Spinal cord (tissue), 10 donors: ENCODE results near the gene MED22. TPM values are rescaled to one million over a fixed set of nuclear protein-coding genes. Genes with fewer than 3 reads are reported as not detected.
A peak's percentile ranks its signal among the peaks of the same experiment; 100 is the strongest.

Source experiments
- DNase-seq, 6 donors: peaks; one replicate each; pipeline versions ENCODE4 v3.0.0 to v3.0.0-alpha.2; 2013 to 2015; ENCODE audit warnings: low spot score in 6 of 6, low read depth in 4 of 6
- H3K27ac ChIP-seq: one replicate; pipeline ENCODE4 v1.5.1; 2013; ENCODE audit warnings: low read depth, low read length, control low read depth
- H3K27me3 ChIP-seq: one replicate; pipeline ENCODE4 v1.6.1; 2013; ENCODE audit warnings: low read length; ENCODE audit not compliant: control insufficient read depth, insufficient read depth
- H3K36me3 ChIP-seq: one replicate; pipeline ENCODE4 v1.6.1; 2013; ENCODE audit warnings: low read length; ENCODE audit not compliant: control insufficient read depth, insufficient read depth
- H3K4me1 ChIP-seq: one replicate; pipeline ENCODE4 v1.6.1; 2013; ENCODE audit warnings: low read length; ENCODE audit not compliant: control insufficient read depth, insufficient read depth
- H3K4me3 ChIP-seq: one replicate; pipeline ENCODE4 v1.5.1; 2013; ENCODE audit warnings: low read depth, low read length, control low read depth
- H3K9me3 ChIP-seq: one replicate; pipeline ENCODE4 v1.6.1; 2013; ENCODE audit warnings: low read length; ENCODE audit not compliant: control insufficient read depth, insufficient read depth
- WGBS: methylation state at CpG from one replicate; pipeline ENCODE4 v1.1.5; 2013; ENCODE audit warnings: missing lambda C conversion rate; ENCODE audit not compliant: insufficient coverage; 5-methylcytosine and 5-hydroxymethylcytosine counted together
- polyA plus RNA-seq, 2 donors: library from polyadenylated mRNA; unstranded; fragments of 120-200 nt; gene quantifications; one replicate each; pipeline ENCODE4 v1.2.1, GENCODE V29; 2013; ENCODE audit not compliant: insufficient read length in 2 of 2
- total RNA-seq, 2 donors: library from RNA; depleted of rRNA in 1 of 2; stranded (reverse); fragments of 120-200 nt in 1 of 2; fragments of >200 nt in 1 of 2; gene quantifications; one replicate each; pipeline versions ENCODE4 v1.2.3 to v1.2.4, GENCODE V29; 2013 to 2014
- donor health status: healthy.

The MED22 gene
- total and polyA plus RNA-seq, 4 donors: 16.5 to 41.2 (median 33.0) TPM

DNA sequence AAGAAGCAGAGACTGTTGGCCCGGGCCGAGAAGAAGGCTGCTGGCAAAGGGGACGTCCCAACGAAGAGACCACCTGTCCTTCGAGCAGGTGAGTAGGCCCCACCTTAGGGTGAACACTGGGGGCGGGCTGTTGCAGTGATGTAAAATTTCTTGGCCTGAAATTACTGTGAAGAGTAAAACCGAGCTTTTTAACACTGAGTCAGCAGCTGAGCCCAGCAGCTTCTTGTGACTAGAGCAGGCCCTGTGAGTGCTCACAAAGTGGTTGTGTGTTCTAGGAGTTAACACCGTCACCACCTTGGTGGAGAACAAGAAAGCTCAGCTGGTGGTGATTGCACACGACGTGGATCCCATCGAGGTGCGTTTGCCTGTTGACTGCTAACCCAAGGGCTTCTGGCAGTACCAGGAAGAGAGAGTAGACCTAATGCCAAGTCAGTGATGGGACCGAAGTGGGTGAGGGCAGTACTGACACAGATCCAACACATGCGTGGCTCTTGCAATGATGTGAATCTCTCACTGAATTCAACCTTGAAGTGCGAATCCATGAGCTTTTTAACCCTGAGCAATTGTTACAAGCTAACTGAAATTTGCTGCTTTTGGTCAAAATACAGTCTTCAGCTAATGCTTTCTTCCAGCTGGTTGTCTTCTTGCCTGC lies 2.2 kb upstream of the MED22 start:
- 92% methylated on average over 15 of the region's 15 CpGs for WGBS
- no peaks in the 10 kb centered on the region for H3K27me3 ChIP-seq
- peaks cover 67% of the 10 kb centered on the region for H3K36me3 ChIP-seq
- no peak overlapping the region for H3K27ac ChIP-seq
- H3K4me1 ChIP-seq: peaks cover 31% of the 10 kb centered on the region
- DNase-seq: no peak
- H3K9me3 ChIP-seq: no peaks in the 10 kb centered on the region
- no peak overlapping the region for H3K4me3 ChIP-seq

DNA sequence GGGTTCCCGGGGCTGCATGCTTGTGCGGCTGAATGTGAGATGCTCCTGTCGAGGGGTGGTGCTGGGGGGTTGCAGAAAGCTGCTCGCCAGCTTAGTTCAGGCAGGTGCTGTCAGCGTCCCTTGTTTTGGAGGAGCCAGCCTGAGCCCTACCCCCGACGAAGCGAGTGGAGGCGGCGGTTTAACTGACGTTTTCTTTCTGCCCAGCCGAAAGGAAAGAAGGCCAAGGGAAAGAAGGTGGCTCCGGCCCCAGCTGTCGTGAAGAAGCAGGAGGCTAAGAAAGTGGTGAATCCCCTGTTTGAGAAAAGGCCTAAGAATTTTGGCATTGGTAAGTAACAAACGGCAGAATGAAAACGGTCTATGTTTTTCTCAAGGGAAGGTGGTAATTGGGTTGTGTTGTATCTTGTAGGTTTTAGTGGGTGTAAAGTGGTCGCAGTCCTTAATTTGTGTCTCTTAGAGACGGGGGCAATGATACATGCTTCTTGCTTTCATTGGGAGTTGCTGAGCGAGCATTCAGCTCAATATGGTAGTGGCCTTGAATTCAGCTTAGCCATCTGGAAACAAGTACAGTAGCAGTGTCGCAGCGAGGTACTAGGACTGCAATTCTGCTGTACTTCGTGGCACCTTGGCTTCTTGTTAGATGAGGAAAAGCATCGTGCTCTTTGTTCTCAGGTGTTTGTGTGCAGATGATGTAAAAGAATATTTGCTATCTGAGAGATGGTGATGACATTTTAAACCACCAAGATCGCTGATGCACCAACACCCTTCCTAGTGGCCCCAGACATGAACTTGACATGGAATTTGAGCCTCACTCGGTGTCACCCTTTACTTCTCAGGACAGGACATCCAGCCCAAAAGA lies 1.0 kb upstream of the MED22 start:
- no peaks in the 10 kb centered on the region for H3K9me3 ChIP-seq
- H3K4me1 ChIP-seq: peaks cover 27% of the 10 kb centered on the region
- WGBS: 15% methylated on average over 23 of the region's 25 CpGs
- no peak for DNase-seq
- peak overlapping the region; percentile 99 for H3K4me3 ChIP-seq
- no peaks in the 10 kb centered on the region for H3K27me3 ChIP-seq
- H3K27ac ChIP-seq: peak overlapping the region; percentile 93
- peaks cover 71% of the 10 kb centered on the region for H3K36me3 ChIP-seq

DNA sequence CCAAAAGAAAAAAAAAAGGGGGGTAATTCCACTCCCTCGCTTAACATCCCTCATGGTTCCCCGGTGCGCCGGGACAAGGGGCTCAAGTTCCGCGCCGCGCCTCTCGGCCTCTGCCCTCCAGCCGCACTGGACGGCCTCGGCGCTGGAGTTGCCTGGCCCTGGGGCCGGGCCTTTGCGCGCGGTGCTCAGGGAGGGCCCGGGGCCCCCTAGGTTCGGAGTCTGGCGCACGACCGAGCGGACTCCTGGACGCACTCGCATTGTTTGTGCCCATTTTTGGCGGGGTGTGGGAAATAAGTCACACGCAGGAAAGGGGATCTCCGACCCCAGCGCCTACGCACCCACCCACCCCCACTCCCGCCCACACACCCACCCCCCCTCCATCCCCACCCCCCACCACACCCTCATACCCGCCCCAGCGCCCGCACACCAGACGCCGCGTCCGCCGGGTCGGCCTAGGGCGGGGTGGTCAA lies 381 bp downstream of the MED22 start:
- DNase-seq: no peak
- no peaks in the 10 kb centered on the region for H3K9me3 ChIP-seq
- peaks cover 27% of the 10 kb centered on the region for H3K4me1 ChIP-seq
- under 1% methylated on average over 24 of the region's 41 CpGs for WGBS
- peaks cover 73% of the 10 kb centered on the region for H3K36me3 ChIP-seq
- no peaks in the 10 kb centered on the region for H3K27me3 ChIP-seq
- H3K27ac ChIP-seq: peak overlapping the region; percentile 93
- peak overlapping the region; percentile 99 for H3K4me3 ChIP-seq

- H3K27ac ChIP-seq: no peak overlapping the region
- peaks cover 27% of the 10 kb centered on the region for H3K4me1 ChIP-seq
- peaks cover 75% of the 10 kb centered on the region for H3K36me3 ChIP-seq
- WGBS: 71% methylated on average over 15 of the region's 15 CpGs
- H3K9me3 ChIP-seq: no peaks in the 10 kb centered on the region
- no peaks in the 10 kb centered on the region for H3K27me3 ChIP-seq
- DNase-seq: no peak
- H3K4me3 ChIP-seq: peak overlapping the region; percentile 99
Observed at GRCh38 chr9:133346021-133346785, 1.7 kb downstream of the MED22 start.

GRCh38 chr9:133345596-133345995 lies 2.3 kb downstream of the MED22 start:
- H3K4me1 ChIP-seq: peaks cover 27% of the 10 kb centered on the region
- H3K9me3 ChIP-seq: no peaks in the 10 kb centered on the region
- no peaks in the 10 kb centered on the region for H3K27me3 ChIP-seq
- H3K27ac ChIP-seq: no peak overlapping the region
- DNase-seq: no peak
- no peak overlapping the region for H3K4me3 ChIP-seq
- WGBS: 92% methylated on average over 6 of the region's 6 CpGs
- H3K36me3 ChIP-seq: peaks cover 76% of the 10 kb centered on the region

- peaks cover 76% of the 10 kb centered on the region for H3K36me3 ChIP-seq
- no peak for DNase-seq
- over 99% methylated on average over 12 of the region's 12 CpGs for WGBS
- H3K9me3 ChIP-seq: no peaks in the 10 kb centered on the region
- H3K4me3 ChIP-seq: no peak overlapping the region
- peaks cover 27% of the 10 kb centered on the region for H3K4me1 ChIP-seq
- H3K27ac ChIP-seq: no peak overlapping the region
- H3K27me3 ChIP-seq: no peaks in the 10 kb centered on the region
Observed at GRCh38 chr9:133344979-133345378, 3.0 kb downstream of the MED22 start.

GRCh38 chr9:133344071-133344470 lies 3.9 kb downstream of the MED22 start:
- H3K36me3 ChIP-seq: peaks cover 79% of the 10 kb centered on the region
- no peaks in the 10 kb centered on the region for H3K9me3 ChIP-seq
- H3K4me3 ChIP-seq: no peak overlapping the region
- no peak for DNase-seq
- 97% methylated on average over 17 of the region's 19 CpGs for WGBS
- H3K27me3 ChIP-seq: no peaks in the 10 kb centered on the region
- H3K4me1 ChIP-seq: peaks cover 23% of the 10 kb centered on the region
- H3K27ac ChIP-seq: no peak overlapping the region

DNA sequence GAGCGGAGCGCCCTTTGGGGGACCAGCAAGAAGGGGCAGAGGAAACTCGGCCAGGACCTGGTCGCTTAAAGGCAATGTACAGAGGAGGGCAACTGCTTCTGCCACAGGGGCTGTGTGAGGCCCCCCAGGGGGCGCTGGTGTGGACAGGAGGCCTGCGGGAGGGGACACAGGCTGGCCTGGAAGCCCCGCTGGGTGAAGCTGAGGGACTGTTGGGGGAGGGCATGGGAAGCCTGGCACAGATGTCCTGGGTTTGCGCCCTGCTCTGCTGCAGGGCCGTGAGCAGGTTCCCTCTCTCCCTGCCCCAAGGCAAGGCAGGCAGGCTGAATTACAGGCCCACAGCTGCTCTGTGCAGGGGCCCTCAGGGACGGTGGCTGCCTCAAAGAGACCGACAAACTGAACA lies 5.4 kb downstream of the MED22 start:
- Histone ChIP-seq H3K9me3 (no peaks in the 10 kb centered on the region), H3K27me3 (no peaks in the 10 kb centered on the region), H3K36me3 (peaks cover 82% of the 10 kb centered on the region), H3K4me1 (peaks cover 15% of the 10 kb centered on the region), H3K27ac (no peak overlapping the region), H3K4me3 (no peak overlapping the region)
- 73% methylated on average over 11 of the region's 11 CpGs for WGBS
- DNase-seq: no peak

- Histone ChIP-seq H3K36me3 (peaks cover 82% of the 10 kb centered on the region), H3K9me3 (no peaks in the 10 kb centered on the region), H3K4me3 (no peak overlapping the region), H3K27me3 (no peaks in the 10 kb centered on the region), H3K27ac (no peak overlapping the region), H3K4me1 (peaks cover 14% of the 10 kb centered on the region)
- 64% methylated on average over 12 of the region's 12 CpGs for WGBS
- no peak for DNase-seq
Observed at GRCh38 chr9:133342069-133342406, 5.9 kb downstream of the MED22 start.
